Gastrocnemius medialis (tissue), 4 donors: ENCODE data around the gene ATP2B1.

Source experiments
- POLR2A ChIP-seq, 2 donors: fragments of 450-650 bp; IDR thresholded peaks; one replicate each; pipeline ENCODE4 v1.6.1; 2017; ENCODE audit warnings: antibody characterized with exemption in 2 of 2, mild to moderate bottlenecking in 2 of 2, moderate library complexity in 2 of 2
- TF ChIP-seq, protein P1 (sequence below), 5 experiments: fragments of 450-650 bp in 3 of 5; fragments of 200-600 bp in 2 of 5; sonication (generic) in 2 of 5; IDR thresholded peaks in 4 of 5; conservative IDR thresholded peaks in 1 of 5; 1 replicate in 4 of 5; 2 replicates in 1 of 5; pipeline ENCODE4 v1.5.1; 2016 to 2019; ENCODE audit warnings: antibody characterized with exemption in 5 of 5, mild to moderate bottlenecking in 3 of 5, moderate library complexity in 3 of 5

DNA sequence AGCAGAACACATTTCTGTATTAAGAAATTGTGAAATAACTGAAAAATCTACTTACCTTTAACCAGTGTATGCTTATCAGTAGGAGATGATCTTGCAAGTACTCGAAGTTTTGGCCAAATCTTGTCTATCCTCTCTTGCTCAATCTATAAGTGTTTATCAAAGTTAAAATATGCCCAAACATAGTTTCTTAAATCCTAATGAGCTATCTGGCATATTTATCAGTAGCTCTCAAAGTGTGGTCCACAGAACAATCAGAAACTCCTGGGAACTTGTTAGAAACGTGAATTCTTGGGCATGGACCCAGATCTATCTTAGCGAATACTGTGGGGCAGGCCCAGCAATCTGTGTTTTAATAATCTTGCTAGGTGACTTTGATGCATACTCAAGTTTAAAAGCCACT is 98.3 kb downstream of the ATP2B1 start:
- TF ChIP-seq, protein P1, sequence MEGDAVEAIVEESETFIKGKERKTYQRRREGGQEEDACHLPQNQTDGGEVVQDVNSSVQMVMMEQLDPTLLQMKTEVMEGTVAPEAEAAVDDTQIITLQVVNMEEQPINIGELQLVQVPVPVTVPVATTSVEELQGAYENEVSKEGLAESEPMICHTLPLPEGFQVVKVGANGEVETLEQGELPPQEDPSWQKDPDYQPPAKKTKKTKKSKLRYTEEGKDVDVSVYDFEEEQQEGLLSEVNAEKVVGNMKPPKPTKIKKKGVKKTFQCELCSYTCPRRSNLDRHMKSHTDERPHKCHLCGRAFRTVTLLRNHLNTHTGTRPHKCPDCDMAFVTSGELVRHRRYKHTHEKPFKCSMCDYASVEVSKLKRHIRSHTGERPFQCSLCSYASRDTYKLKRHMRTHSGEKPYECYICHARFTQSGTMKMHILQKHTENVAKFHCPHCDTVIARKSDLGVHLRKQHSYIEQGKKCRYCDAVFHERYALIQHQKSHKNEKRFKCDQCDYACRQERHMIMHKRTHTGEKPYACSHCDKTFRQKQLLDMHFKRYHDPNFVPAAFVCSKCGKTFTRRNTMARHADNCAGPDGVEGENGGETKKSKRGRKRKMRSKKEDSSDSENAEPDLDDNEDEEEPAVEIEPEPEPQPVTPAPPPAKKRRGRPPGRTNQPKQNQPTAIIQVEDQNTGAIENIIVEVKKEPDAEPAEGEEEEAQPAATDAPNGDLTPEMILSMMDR (IDR thresholded peaks at IDR 0.05 in 4 of 5, conservative IDR thresholded peaks at IDR 0.05 in 1 of 5): no peak
- TF ChIP-seq POLR2A (IDR thresholded peaks at IDR 0.05): no peak
